HG02798 (cell line): Measurements from ENCODE around the gene DPH2.
A peak's percentile ranks its signal among the peaks of the same experiment; 100 is the strongest.

Experiments
- ATAC-seq: cut with Tn5 transposase; IDR thresholded peaks from one replicate; pipeline ENCODE4 v1.9.1; 2021; ENCODE audit warnings: mild to moderate bottlenecking; ENCODE audit not compliant: unreplicated experiment, poor library complexity

The DPH2 gene

DNA sequence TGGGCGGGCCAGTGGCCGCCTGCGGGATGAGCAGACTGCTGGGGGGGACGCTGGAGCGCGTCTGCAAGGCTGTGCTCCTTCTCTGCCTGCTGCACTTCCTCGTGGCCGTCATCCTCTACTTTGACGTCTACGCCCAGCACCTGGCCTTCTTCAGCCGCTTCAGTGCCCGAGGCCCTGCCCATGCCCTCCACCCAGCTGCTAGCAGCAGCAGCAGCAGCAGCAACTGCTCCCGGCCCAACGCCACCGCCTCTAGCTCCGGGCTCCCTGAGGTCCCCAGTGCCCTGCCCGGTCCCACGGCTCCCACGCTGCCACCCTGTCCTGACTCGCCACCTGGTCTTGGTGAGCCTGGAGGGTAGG lies 11.3 kb downstream of the DPH2 start:
- ATAC-seq, result no peak

DNA sequence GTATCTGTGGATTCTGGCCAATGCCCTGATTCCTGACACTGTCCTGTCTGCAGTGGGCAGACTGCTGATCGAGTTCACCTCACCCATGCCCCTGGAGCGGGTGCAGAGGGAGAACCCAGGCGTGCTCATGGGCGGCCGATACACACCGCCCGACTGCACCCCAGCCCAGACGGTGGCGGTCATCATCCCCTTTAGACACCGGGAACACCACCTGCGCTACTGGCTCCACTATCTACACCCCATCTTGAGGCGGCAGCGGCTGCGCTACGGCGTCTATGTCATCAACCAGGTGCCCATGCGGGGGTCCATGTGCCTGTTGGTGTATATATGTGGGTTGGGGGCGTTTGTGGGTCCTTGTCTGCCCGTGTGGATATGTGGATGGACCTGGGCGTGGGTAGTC lies 11.8 kb downstream of the DPH2 start:
- ATAC-seq, result no peak

DNA sequence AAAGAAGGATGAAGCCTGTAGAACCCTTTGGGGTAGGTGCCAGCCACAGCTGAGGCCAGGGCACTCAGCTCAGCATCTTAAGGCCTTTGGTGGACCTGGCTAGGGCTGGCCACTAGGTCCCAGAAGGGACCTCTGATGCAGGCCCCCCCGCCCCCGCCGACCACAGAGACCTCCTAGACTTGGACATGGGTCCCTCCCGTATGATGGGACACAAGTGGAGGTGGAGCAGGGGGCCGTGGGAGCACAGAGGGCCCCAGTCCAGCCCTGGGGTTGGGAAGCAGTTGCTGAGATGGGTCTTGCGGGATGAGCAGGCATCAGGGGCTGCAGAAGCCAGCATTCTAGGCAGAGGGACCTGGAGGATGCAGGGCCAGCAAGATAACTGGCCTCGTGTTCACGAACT lies 12.4 kb downstream of the DPH2 start:
- ATAC-seq, result no peak

DNA sequence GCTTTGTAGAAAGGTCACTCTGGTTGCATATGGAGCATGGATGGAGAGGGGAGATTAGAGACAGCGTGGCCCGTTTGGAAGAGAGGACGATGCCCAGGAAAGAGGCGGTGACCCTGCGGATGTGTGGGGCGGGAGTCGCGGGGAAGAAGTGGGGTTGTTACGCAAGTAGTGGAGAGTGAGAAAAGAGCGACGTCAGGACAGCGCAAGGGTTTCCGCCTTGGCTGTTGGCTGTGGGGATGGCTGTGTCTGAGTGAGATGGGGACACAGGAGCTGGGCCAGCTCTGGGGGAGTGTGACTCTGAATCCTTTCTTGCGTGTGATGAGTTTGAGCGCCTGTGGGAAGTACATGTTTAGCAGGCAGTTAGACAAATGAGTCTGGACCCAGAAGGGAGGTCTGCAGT lies 13.0 kb downstream of the DPH2 start:
- no peak for ATAC-seq

DNA sequence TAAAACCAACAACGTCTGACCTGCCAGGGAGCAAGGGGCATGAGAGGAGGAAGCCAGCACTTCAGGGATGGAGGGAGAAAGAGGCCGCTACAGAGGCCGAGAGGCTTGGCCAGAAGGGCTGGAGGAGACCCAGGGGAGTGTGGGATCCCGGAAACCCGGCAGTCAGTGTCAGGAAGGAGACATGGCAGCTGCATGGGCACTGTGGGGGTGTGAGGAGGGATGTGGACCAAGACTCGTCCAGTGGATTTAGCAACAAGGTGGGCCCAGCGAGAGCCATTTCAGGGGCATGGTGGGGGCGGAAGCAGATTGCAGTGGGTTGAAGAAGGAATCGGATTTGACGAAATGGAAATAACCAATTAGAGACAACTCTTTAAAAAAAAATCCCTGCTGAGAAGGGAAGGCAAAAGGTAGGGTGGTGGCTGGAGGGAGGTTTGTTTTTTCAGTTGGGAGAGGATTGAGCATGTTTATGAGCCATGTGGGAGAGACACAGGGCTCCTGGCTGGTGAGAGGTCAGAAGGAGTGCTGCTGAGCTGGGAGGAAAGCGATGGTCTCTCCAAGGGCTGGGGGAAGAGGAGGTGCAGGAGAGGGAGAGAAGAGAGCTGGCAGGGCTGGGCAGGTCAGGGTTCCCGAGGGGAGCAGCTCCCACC lies 13.6 kb downstream of the DPH2 start:
- no peak for ATAC-seq

DNA sequence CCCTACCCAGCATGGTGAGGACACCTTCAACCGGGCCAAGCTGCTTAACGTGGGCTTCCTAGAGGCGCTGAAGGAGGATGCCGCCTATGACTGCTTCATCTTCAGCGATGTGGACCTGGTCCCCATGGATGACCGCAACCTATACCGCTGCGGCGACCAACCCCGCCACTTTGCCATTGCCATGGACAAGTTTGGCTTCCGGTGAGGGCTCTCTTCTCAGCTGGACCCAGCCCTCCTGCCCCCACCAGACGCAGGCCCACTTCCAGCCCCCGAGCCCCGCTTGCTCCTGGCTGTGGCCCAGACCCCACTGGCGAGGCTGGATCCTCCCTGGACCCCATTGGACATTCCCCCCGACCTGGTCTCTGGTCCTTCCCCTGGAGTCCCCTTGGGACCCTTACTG lies 15.0 kb downstream of the DPH2 start:
- no peak for ATAC-seq

DNA sequence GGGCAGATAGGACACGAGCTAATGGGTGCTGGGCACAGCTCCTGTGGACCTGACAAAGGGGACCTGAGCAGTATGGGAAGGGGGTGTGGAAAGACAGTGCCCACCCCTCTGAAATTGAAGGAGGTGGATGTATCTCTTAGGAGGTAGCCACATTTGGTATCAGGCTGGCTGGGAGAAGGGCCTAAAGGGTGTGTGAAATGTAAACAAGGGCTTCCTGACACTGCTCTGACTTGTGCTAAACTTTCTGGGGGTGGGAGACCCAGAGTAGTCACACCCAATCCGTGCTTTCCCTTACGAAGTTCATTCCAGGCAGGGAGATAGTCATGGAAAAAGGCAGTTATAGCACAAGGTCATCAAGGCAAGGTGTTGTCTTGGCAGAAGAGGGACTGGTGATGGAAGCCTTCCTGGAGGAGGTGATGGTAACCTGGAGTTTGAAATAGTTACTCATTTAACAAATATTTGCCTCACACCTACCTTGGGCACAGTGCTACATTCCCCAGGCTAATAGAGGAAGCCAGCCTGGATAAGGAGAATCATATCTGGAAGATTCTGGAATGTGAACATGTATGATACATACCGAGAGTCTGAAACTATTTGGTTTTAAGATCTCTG lies 16.3 kb downstream of the DPH2 start:
- no peak for ATAC-seq

DNA sequence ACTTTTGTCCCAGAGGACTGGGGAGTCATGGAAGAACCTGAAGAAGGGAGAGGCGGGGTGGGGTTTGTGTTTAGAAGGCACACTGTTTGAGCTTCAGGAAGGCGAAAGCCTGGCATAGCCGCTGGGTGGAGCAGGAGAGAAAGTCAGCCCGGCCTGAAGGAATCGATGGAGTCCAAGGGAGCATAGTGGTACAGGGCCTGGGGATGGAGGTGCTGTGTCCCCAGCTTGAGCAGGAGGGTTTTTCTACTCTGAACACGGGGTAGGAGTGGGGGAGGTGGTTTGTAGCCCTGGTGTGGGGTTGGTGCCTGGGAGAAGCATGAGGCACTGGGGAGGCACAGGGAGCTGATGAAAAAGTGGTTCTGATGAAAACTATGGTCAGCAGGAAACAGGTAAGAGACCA lies 16.9 kb downstream of the DPH2 start:
- ATAC-seq, result no peak

DNA sequence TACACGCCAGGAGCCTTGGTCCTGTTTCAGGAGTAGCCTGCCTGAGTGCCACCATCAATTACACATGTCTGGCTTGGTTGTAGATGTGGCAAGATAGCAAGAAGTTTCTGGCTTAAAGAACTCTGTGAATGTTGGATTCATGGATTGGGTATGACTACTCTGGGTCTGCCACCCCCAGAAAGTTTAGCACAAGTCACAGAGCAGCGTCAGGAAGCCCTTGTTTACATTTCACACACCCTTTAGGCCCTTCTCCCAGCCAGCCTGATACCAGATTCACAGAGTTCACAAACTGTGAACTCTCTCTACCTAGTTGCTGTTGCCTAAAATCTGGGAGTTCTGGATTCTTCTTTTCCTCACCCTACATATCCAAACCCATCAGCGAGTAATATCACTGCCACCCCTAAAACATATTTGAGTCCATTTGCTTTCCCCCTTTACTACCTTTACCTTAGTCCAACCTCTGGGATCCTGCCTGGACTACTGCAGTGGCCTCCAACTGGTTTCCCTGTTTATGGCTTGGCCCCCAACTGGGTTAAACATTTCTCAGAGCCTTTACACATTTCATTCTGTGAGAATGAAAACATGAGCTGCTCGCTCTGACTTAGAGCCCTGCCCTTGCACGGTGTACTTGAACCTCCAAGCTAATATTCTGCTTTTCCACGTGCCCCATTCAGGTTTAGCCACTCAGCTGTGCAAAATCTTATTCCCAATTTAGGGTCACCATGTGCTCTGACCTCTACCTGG lies 17.5 kb downstream of the DPH2 start:
- no peak for ATAC-seq

DNA sequence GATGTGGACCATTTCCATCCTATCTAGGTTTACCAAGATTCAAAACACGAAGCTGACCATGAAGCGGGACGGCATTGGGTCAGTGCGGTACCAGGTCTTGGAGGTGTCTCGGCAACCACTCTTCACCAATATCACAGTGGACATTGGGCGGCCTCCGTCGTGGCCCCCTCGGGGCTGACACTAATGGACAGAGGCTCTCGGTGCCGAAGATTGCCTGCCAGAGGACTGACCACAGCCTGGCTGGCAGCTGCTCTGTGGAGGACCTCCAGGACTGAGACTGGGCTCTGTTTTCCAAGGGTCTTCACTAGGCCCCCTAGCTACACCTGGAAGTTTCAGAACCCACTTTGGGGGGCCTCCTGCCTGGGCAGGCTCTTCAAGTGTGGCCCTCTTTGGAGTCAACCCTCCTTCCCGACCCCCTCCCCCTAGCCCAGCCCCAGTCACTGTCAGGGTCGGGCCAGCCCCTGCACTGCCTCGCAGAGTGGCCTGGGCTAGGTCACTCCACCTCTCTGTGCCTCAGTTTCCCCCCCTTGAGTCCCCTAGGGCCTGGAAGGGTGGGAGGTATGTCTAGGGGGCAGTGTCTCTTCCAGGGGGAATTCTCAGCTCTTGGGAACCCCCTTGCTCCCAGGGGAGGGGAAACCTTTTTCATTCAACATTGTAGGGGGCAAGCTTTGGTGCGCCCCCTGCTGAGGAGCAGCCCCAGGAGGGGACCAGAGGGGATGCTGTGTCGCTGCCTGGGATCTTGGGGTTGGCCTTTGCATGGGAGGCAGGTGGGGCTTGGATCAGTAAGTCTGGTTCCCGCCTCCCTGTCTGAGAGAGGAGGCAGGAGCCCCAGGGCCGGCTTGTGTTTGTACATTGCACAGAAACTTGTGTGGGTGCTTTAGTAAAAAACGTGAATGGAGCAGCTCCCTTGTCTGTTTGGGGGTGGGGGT lies 20.7 kb downstream of the DPH2 start:
- no peak for ATAC-seq

DNA sequence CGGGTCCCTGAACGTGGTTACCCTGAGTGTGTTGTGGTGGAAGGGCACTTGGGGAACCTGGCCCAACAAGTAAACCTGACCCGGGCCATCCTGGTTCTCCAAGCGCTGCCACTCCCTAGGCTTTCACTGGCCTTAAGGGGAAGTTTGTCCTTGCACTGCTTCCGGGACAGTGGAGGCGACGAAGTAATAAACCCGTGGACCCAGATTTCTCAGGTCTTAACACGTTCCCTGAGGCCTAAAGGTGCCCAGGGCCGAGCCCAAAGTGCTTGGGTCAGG lies 21.3 kb downstream of the DPH2 start:
- ATAC-seq, result no peak

DNA sequence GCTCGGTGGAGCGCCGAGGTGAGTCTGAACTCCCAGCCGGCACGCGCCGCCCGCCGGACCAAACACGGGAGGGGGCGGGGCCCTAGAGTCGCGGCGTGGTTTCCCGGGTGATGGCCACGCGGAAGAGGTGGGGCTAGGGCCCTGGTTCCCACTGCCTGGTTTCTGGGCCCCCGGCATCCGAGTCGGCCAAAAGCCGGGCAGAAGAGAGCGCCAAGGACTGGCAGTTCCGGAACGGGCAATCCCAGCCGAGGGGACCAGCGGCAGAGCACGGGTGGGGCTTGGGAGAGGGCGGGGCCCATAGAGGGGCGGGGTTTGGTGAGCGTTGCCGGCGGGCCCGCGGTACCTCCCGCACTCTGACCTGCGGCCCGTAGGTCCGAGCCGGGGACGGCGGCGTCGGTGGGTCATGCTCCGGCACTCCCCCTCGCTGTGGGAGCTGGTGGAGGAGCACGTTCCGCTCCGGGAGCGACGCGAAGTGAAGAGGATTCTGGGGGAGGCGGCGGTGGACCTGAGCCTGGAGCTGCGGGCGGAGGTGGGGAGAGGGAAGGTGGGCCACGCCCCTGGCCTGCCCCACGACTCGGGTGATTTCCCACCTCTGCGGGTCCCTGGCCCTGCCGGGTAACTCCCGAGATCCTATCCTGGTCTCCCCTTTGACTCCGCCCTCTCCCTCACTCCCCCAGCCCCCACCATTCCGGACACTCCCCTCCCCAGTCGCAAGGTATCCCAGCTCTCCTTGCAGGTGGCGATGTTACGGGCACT lies 21.8 kb downstream of the DPH2 start, which contains the start of gene CCDC24:
TSS of gene CCDC24 (plus strand) at position 124 of the 756 bp plus-strand sequence. CDS start at position 404, 280 bp downstream.
- ATAC-seq, result peak; percentile 80

DNA sequence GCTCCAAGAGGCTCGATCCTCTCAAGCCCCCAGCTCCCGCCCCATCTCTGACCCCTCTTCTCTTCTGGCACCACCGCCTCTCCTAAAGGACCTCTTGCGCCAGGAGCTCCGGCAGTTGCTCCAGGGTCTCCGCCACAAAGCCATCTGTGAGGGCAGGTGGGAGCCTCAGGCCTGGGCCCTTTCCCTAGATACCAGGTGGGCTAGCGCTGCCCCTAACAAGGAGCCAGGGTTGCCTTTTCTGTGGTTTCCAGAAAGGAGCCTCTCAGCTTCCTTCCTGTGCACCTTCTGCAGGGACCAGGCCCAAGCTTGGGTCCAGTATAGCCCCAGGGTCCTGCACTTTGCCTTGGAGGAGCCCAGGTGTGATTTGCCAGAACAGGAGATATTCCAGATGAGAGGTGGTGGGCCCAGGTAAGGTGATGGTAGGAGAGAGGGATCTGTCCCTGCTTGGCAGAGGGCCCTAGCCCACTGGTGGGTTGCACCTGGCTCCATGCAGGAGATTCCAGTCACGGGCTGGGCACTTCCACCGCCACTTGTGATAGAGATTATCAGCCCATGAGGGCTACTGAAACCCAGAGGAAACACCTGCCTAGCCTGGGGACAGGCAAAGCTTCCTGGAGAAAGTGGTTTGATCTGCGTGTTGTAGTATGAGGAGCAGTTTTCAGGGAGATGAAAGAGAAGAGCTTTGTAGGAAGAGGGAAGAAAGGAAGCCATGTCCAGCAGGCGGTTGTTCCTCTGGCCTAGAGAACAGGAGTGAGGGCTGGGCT lies 22.6 kb downstream of the DPH2 start:
- ATAC-seq, result no peak

DNA sequence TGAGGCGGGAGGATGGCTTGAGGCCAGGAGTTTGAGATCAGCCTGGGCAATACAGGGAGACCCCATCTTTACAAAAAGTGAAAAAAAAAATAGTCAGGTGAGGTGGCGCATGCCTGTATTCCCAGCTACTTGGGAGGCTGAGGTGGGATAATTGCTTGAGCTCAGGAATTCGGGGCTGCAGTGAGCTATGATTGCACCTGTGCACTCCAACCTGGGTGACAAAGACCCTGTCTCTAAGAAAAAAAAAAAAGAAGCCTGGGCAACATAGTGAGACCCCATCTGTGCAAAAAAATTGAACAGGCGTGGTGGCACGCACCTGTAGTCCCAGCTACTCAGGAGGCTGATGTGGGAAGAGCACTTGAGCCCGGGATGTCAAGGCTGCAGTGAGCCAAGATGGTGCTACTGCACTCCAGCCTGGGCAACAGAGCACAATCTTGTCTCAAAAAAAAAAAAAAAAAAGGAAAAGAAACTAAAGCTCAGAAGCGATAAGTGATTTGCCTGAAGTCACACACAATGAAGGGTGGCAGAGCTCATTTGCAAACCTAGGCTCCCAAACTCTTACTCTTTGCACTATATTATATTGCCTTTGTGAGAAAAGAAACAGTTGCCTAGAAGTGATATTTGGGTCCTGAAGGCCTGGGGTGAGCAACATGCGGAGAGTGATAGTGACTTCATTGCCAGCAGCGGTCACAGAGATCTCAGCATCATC lies 23.6 kb downstream of the DPH2 start:
- no peak for ATAC-seq

DNA sequence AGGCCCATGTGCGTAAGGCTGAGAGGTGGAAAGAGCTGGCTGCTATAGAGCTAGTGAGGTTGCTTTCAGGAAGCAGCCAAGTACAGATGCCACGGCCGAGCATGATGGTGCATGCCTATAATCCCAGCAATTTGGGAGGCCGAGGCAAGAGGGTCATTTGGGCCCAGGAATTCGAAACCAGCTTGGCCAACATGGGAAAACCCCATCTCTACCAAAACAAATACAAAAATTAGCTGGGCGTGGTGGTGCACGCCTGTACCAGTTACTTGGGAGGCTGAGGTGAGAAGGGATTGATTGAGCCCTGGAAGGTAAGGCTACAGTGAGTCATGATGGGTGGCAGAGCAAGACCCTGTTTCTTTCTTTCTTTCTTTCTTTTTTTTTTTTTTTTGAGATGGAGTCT lies 24.3 kb downstream of the DPH2 start:
- ATAC-seq, result no peak

DNA sequence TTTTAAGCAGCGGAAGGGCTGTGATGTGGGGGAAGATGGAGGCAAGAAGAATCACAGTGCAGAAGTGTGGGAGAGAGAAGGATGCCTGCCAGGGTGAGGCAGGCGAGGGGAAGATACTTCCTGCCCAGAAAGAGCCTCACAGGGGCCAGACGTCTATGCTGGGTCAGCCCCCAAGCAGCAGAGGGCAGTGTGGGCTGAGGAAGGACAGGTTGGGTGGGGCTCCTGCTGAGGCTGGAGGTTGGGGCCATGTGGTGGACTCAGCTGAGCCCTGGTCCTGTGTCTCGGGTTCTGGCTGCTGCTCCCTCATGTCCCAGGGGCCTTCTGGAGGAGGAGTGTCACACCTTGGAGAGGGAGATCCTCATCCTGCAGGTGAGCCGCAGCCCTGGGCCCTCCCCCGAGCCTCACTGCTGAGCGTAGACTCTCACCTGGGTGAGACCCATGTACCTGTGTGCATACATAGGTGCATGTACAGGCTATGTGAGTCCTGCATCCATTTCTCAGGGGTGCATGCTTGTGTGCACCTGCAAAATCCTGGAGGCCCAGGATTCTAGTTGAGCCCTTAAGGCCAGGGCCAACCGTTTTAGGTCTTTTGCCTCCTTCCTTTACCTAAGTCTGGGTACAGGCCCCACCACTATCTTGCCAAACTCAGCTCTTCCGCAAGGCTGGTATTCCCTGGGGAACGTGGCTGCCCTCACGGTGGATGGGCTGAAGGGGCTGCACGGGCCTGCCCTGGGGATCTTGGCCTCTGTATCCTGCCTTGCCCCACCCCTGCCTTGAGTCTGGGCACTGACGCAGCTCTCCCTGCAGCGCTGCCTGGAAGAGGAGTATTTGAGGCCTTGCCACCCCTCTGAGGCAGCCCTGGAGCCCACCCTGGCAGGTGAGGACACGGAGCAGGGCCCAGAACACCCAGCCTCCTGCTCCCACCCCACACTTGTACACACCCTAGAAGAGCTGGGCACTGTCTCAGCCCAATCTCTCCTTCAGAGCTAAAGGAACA lies 25.3 kb downstream of the DPH2 start:
- no peak for ATAC-seq

DNA sequence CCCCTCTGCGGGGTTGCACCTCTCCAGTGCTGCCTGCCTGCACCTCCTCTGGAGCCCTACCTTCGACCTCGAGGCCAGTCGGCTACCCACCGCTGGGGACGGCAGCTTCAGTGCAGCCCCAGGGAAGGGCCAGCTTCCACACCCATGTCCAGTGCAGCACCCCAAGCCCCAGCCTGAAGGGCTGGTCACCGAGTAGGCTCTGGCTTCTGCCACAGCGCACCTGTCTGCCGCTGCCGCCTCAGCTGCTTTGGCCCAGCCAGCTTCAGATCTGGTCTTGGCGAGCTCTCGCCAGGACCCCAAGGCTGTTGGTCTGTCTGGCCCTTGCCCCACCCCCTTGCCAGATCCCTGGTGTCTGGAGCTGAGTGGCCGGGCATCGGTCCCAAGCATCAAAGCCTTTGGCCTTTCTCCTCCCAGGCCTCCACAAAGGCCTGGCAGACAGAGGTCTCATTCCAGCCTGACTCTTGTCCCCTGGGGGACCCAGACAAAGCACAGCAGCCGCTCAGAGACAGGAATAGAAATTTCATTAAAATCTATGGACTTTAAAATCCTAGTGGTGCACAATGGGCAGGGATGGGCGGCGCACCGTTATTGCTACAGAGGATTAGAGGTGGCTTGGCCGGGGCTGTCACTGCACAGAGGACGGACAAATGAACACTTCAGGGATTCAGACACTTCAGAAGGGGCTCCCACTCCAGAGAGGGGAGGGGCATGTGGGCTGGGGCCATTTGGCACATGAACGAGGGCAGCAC lies 26.3 kb downstream of the DPH2 start:
- no peak for ATAC-seq
